HCEC 1CT (cell line): ENCODE data around the gene TMEM132E.

ENCODE experiments used
- DNase-seq: peaks from one replicate; pipeline ENCODE4 v3.0.0-alpha.2; 2017

Gene TMEM132E

DNA sequence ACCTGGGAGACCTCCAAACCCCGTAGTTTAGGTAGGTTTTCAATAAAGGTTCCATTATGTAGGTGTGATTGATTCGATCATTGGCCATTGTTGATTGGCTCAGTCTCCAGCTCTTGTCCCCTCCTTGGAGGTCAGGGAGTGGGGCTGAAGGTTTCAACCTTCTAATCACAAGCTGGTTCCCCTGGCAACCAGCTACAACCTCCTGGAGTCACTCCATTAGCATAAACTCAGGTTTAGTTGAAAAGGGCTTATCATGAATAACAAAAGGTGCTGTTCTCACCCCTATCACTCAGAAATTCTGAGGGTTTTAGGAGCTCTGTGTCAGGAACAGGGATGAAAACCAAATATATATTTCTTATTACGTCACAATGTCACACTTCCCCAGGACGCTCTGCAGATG, 28.5 kb downstream of the TMEM132E start:
- DNase-seq = no peak

DNA sequence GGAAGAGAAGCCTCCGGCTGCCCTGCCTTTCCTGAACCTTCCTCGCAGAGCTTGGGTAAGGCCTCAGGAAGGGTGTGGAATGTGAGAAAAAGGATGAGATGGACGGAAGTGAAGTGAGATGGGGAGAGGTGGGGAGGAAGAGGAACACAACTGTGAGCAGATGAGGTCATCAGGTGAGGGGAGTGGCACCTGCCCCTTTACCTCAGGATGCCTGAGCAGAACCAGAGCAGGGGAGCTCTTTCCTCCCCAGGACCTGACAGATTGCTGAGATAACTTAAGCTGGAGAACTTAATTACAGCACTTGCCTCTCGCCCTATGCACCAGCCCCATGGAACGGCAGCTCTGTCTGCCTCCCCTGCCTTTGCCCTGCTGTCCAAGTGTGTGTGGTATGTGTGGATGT, 29.8 kb downstream of the TMEM132E start:
- no peak for DNase-seq

DNA sequence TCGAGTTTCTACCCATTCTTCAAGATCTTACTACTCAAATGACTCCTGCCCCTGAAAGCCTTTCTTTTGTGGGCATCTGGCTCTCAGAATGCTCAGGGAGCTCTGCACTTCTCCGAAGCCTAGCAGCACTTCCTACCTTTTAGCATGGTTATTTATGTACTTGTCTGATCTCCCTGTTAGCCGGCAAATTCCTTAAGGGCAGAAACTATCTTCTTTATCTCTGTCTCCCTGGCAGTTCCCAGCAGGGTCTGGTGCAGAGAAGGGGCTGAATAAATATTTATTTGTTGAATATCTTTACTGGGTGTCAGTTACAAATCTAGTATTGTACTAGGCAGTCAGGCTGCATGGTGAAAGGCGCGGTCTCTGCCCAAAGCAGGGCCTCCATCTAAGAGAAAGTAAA, 30.7 kb downstream of the TMEM132E start:
- DNase-seq = no peak

DNA sequence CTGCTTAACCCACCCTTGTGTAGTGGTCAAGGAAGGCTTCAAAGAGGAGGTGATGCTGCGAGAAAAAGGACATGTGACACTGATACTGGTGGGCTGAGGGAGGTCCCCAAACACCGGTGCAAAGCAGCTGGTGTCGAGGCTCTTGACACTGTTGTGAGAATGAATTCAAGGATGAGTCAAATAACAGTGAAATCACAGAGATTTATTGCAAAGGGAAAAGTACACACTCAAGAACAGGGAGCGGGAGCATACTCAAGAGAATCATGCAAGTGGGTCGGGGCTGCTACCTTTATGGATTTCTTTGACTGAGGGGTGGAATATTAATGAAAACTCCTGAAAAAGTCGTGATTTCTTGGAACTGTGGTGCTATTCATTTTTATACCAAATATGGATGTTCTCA, 31.1 kb downstream of the TMEM132E start:
- DNase-seq = no peak

DNA sequence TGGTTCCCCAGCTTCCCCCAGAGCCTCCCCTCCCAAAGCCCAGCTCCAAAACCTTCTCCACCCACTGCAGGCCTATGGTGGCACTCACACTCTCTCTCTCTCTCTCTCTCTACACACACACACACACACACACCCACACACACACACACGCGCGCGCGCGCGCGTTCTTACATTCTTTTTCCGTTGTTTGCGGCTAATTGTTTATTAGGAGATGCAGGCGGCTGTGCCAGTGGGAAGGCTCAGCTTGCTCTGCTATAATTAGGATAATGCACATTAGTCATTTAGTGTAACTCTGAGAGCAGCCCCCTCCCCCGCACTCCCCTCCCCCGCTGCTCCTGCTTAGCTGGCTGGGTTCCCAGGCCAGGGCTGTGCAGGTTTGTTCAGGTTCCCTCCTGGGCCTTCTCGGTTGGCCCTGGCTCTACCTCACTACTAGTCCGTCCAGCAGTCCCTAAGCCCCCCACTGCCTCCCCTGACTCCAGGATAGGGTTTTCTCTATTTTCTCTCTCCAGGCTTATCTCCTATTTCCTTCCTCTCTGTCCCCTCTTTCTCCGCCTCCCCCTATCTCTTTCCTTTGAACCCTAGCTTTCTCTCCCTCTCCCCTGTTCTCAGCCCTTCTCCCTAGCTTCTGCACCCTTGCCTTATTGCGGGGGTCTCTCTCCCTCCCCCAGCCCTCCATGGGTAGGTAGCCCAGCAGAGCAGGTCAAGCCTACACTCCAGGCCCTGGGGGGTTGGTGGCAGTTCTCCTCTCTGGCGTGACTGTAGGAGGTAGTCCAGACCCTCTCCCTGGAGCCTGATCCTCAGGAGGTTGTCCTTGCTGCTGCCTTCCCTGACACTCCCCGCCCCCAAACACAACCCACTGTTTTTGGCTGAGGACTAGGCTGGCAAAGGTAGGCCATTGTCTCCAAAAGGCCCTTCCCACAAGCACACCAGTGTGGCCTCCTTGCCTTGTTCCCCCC, 34.0 kb downstream of the TMEM132E start:
- no peak for DNase-seq

DNA sequence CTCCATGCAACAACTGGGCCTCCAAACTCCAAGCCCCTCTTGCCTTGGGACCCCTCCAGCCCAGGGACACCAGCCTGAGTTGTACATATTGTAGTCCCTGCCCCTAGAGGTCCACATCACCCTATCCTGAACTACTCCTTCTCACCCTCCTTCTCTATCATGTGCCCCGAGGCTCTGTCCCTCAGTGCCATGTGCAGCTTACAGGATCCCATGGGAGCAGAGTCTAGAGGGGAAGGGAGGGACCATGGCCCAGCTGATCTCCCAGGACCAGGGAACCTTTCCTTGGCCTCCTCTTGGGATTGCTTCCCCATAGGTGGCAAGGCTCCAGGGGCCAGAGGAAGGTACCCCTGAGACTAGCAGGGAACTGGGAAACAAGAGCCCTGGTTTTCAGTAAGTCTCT, 35.3 kb downstream of the TMEM132E start:
- DNase-seq = no peak

DNA sequence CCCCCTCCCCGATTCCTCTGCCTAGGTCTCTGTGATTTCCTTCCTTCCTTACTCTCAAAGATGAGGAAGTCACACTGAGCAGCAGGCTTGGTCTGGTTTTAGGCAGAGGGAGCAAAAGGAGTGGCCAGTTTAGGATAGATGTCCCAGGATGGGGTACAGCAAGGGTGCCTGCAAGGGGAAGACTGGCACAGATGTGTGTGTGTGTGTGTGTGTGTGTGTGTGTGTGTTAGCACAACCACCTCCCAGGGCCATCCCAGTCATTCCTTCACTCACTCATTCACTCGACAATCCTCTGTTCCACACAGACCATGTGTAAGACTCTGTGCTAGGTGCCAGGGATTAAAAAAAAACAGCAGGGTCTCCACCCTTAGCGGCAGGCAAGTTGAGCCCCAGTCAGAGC, 35.9 kb downstream of the TMEM132E start:
- no peak for DNase-seq

DNA sequence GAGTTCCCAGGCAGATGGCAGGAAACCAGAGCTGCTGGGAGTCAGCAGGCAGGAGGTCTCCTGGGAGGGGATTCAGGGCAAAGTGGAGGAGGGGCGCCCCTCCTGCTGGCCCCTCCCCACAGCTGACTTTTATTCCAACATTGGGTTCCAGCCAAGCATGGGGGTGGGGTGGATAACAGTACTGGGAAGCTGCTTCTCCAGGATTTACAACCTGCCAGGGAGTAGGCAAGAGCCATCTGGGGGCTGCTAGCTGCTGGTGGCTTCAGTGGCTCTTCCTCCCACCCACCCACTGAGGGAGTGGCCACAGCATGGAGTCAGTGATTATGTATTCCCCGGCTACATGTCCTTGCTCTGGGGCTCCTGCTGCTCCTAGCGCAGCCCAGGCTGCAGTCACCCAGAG, 36.8 kb downstream of the TMEM132E start:
- no peak for DNase-seq

DNA sequence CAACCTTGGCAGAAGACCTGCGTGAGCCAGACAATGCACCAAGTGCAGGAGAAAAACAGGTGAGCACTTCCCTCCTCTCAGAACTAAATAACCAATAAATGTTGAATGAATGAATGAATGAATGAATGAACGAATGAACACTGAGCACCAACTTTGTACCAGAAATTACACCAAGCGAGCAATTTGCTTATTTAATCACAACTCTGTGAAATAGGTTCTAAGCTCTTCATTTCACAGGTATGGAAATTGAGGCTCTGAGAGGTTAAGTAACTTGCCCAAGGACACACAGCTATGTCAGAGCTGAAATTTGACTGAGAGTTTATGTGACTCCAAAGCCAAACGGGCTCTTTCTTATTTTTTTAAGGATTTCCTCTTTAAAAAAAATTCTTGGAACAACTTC, 38.0 kb downstream of the TMEM132E start:
- DNase-seq = no peak

DNA sequence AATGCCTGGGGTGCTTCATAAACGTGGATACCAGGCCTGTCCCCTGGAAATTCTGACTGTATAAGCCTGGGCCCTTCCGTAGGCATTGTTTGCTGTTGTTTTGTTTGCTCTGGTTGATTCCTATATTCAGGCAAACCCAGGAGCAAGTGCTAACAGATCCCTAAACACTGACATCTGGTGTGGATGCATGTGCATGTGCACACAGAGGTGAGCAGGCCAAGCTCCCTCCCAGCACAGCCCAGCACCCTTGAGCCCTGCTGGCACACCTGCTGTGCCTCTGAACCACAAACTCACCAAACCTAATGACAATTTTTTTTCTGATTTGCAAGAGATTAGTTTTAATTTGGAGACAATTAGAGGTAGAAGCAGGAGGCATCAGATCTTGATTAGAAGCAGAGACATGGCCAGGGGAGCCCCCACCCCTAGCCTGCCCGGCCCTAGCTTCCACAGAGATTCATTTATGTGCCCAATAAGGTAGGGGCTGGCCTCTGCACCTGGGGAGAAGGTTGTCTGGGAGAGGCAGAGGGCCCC, 40.4 kb downstream of the TMEM132E start:
- DNase-seq = no peak

DNA sequence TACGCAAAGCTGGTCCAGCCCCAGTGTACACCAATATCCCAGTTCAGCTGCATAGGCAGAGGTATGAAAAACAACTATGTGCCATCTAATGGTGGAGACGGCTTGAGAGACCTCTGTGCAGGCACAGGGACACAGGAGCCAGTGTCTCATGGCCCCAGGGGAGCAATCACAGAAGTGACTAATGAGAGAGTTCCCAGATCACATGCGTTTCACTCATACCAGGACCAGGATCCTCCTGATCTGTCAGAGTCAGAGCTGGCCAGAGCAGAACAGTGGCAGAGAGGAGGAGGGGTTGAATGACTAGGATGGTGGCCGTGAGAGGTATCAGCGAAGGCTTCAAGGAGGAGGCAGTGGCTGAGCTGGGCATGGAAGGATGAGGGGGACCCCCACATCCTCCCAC, 41.1 kb downstream of the TMEM132E start:
- no peak for DNase-seq

DNA sequence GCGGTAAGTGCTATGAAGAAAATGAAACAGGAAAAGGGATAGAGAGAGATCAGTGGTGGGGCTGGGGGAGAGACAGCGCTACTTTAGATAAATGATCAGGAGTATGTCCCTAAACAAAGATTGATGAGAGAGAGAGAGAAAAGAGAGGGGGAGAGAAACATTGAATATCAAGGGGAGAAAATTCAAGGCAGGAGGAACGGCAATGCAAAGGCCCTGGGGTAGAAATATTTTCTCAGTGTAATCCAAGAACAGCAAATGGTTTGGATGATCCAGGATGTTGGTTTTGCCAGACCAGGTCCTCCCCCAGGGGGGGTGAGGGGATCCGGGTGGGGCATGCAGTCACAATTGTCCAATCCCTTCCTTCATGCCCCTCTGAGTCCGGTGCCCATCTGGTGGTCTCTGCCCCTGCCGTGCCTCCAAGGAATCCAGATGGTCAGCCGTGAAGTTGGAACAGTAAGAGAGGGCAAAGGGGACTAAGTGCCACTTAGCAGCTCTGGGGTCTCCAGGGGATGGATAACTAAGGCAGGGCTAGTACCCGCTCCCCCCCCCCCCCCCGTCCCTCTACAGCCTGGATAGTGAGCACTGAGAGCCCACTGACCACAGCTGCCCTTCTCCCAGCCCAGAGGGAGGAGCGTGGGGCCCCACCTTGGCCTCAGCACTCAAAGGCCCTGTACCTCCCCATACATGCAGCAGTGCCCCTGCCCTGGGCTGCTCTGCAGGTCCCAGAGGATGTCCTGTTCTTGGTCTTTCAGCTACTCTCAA, 43.7 kb downstream of the TMEM132E start:
- DNase-seq = no peak

DNA sequence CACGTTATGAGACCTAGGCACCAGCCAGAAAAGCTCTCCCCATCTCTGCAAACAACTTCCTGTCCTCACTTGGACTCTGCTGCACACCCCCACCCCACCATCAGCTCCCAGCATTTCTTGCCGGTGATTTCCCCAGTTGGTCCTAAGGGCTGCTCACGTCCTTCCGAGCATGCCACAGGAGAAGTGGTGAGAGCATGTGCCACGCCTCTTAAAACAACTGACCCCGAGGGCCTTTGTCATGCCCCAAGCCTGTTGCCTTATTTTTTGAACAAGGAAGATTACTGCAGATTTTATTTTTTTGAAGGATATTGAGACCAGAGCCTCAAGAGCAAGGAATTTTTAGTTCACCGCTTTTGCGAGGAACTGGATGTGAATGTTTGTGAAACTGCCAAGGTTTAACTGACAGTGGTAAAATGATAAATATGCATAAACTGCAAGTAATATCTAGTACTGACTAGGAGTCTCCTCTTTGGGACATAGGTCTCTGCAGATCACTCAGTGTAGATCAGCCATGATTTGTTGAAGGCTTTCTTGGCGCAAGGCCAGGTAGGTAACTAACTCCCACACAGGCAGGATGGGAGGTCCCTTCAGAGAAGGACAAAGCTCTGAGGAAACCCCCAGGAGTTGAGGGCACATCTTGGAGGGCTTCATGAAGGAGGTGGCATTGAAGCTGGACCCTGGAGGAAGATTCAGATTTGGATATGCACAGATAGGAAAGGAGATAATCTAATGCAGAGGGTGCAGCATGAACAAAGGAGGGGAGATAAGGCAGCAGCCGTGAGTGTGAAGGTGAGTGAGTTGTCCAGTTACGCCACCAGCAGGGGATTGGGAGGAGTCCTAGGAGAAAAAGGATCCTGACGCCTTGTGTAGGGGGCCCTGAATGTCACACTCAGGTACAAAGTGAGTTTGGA, 44.7 kb downstream of the TMEM132E start:
- DNase-seq = no peak

DNA sequence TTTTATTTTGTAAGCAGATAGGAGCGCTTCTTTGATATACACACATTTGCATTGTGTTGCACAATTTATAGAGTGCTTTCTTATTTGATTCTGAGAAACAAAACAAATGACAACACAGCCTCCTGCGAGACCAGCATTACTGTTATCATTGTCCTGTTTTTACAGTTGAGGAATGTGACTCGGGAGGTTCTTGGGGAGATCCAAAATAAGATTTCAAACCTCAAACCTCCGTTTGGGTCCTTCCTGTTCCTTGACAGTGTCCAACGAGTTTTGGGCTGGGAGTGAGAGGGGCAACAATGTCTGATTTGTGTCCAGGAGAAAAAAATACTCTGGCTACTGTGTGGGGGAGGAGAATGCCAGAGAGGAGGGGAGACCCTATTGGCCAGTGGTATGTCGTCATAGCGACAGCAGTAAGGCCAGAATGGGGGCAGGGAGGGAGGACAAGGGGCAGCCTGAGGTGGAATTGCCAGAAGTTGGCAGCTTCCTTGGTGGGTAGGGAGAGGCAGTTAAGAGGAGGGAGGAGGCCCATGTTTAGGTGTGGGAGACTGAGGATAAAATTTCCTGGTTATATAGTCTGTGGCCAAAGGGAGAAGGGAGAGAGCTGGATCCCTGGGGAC, 45.5 kb downstream of the TMEM132E start:
- DNase-seq = no peak

DNA sequence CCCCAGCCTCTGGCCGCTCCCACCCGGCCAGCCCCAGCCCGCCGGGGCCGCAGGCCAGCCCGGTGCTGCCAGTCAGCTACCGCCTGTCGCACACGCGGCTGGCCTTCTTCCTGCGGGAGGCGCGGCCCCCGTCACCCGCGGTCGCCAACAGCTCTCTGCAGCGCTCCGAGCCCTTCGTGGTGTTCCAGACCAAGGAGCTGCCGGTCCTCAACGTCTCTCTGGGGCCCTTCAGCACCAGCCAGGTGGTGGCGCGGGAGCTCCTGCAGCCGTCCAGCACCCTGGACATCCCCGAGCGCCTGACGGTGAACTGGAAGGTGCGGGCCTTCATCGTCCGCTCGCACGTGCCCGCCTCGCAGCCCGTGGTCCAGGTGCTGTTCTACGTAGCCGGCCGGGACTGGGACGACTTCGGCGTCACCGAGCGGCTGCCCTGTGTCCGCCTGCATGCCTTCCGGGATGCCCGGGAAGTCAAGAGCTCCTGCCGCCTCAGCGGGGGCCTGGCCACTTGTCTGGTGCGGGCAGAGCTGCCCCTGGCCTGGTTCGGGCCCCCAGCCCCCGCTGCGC, 46.8 kb downstream of the TMEM132E start:
- DNase-seq = no peak

DNA sequence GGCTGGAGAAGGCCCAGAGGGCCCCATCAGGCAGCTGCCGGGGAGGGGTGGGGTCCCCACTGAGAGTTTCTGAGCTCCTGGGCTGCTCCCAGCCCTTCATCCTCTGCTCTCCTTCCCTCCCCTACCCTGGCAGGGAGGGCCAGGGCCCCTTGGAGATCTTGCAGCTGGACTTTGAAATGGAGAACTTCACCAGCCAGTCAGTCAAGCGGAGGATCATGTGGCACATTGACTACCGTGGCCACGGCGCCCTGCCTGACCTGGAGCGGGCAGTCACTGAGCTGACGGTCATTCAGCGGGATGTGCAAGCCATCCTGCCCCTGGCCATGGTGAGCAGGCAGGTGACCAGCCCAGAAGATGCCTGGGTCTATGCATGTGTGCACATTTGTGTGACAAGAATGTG, 49.5 kb downstream of the TMEM132E start:
- no peak for DNase-seq

DNA sequence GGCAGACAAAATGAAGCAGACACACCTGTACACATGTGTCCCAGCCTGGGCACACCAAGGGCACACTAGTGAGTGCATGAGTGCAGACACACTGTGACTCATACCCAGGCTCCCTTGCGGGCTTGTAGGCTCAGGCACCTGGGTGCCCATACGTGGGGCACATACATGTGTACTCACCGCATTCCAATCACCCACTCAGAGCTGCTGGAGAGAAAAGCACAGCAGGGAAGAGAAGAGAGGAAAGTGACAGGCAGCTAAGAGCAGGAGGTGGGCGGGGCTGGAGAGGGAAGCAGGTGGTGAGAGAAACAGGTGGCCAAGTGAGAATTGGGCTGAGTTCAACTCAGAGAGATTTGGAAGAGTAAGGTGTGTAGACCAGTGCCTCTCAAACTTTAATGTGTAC, 54.0 kb downstream of the TMEM132E start:
- no peak for DNase-seq

DNA sequence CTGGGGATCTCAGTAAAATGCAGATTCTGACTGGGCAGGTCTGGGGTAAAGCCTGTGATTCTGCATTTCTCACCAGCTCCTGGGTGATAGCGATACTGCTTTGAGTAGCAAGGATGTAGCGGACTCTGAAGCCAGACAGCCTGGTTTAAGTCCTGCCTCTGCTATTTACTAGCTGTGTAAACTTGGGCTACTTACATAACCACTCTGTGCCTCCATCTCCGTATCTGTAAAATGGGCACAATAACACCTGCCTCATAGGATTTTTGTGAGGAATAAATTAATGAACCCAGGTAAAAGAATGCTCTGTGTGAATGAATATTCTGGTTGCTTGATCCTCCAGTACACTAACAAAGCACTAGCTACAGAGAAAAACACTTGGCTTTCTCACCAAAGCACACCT, 54.4 kb downstream of the TMEM132E start:
- no peak for DNase-seq

DNA sequence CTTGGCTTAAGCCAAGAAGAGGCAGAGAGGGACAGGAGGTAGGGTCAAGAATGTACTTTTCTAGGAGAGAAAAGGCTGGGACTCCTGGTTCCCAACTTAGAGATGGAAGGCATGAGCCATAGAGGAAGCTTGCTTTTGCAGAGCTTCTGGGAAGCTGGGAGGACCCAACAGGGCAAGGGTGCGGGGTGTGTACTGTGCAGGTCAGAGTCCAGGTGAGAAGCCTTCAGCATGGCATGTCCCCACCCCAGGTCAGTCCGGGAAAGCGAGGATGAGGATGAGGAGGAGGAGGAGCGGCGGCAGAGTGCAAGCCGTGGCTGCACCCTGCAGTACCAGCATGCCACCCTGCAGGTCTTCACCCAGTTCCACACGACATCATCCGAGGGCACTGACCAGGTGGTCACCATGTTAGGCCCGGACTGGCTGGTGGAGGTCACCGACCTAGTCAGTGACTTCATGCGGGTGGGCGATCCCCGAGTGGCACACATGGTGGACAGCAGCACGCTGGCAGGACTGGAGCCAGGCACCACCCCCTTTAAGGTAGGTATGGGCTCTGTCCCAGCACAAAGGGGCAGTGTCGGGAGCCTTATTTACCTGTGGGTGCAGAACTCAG, 55.3 kb downstream of the TMEM132E start:
- DNase-seq = no peak

DNA sequence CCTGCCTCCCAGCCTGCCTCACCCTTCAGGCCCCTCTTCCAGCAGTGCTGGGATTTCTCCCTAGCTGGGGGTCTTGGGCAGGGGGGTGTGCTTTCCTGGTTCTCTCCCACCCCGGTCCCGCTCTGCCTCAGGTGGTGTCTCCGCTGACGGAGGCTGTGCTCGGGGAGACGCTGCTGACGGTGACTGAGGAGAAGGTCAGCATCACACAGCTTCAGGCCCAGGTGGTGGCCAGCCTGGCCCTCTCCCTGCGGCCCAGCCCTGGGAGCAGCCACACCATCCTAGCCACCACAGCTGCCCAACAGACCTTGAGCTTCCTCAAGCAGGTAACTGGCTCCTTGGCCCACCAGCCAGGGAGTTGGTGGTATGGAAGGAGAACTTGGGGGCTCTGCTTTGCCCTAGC, 56.5 kb downstream of the TMEM132E start:
- no peak for DNase-seq

DNA sequence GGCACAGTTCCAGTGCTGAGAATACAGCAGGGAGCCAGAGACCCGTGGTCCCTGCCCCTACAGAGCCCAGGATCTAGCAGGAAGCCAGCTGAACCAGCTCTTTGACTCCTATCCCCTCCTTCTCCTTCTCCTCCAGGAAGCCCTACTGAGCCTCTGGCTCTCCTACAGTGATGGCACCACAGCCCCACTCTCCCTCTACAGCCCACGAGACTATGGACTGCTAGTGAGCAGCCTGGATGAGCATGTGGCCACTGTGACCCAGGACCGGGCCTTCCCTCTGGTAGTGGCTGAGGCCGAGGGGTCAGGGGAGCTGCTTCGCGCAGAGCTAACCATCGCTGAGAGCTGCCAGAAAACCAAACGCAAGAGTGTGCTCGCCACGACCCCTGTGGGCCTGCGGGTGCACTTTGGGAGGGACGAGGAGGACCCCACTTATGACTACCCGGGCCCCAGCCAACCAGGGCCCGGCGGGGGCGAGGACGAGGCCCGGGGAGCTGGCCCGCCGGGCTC, 57.7 kb downstream of the TMEM132E start:
- no peak for DNase-seq
